Activated CD4-positive, alpha-beta memory T cell treated with anti-CD3 and anti-CD28 coated beads for 36 hours (primary cell): ENCODE results near the gene CELF2. TPM values are rescaled to one million over a fixed set of nuclear protein-coding genes. Genes with fewer than 3 reads are reported as not detected.
A peak's percentile ranks its signal among the peaks of the same experiment; 100 is the strongest.

Source experiments
- CTCF ChIA-PET: fragments of 350-600 bp; sonication (Branson Sonifier 250); formaldehyde crosslinking; loops from one replicate; lab custom pipeline; 2021; ENCODE audit warnings: antibody characterized with exemption, inconsistent platforms; lab: Charles Lee
- POLR2A ChIA-PET: fragments of 350-600 bp; sonication (Branson Sonifier 250); formaldehyde crosslinking; loops from one replicate; lab custom pipeline; 2021; ENCODE audit warnings: antibody characterized with exemption; lab: Charles Lee
- DNase-seq: peaks from one replicate; pipeline ENCODE4 v3.0.0-alpha.2; 2020
- H3K27ac Mint-ChIP-seq: one replicate; pipeline ENCODE4 v1.8.0; 2021; ENCODE audit warnings: mixed read lengths
- H3K27me3 Mint-ChIP-seq: one replicate; pipeline ENCODE4 v1.8.0; 2021; ENCODE audit warnings: mixed read lengths
- H3K36me3 Mint-ChIP-seq: one replicate; pipeline ENCODE4 v1.8.0; 2021; ENCODE audit warnings: mixed read lengths
- H3K4me1 Mint-ChIP-seq: one replicate; pipeline ENCODE4 v1.8.0; 2021; ENCODE audit warnings: low read depth, mixed read lengths
- H3K4me3 Mint-ChIP-seq: one replicate; pipeline ENCODE4 v1.8.0; 2021; ENCODE audit warnings: mild to moderate bottlenecking, mixed read lengths
- H3K9me3 Mint-ChIP-seq: one replicate; pipeline ENCODE4 v1.8.0; 2021; ENCODE audit warnings: mixed read lengths
- intact Hi-C: fragments of 100-400 bp; cut with micrococcal nuclease; formaldehyde crosslinking; loops from one replicate; pipeline ENCODE4 v1.15.1; 2023
- total RNA-seq, 2 experiments: library from RNA; stranded (reverse); gene quantifications; one replicate each; pipeline ENCODE4 v1.2.3, GENCODE V29; 2021

Gene CELF2
- total RNA-seq, 2 experiments from 2014 or later, result 109 to 113 TPM

- no peak overlapping the region for H3K4me3 Mint-ChIP-seq
- H3K27me3 Mint-ChIP-seq, result no peaks in the 10 kb centered on the region
- H3K9me3 Mint-ChIP-seq, result no peaks in the 10 kb centered on the region
- ChIA-PET POLR2A (interaction anchor here (0.6 kb wide), 1 partner anchor 111 kb away, joined by 4 read pairs; no protein-coding TSS in a partner anchor), CTCF (no interaction called here)
- intact Hi-C loops, result no loop called here
- peaks cover 54% of the 10 kb centered on the region for H3K36me3 Mint-ChIP-seq
- no peak for DNase-seq
- peaks cover 33% of the 10 kb centered on the region for H3K4me1 Mint-ChIP-seq
- peak overlapping the region; percentile 63 for H3K27ac Mint-ChIP-seq
Observed at GRCh38 chr10:11328264-11329061, 310.8 kb downstream of the CELF2 start.

- peak overlapping the region; percentile 63 for H3K27ac Mint-ChIP-seq
- H3K4me3 Mint-ChIP-seq, result no peak overlapping the region
- no peaks in the 10 kb centered on the region for H3K9me3 Mint-ChIP-seq
- ChIA-PET CTCF (no interaction called here), POLR2A (interaction anchor here (0.6 kb wide), 1 partner anchor 111 kb away, joined by 4 read pairs; no protein-coding TSS in a partner anchor)
- no peaks in the 10 kb centered on the region for H3K27me3 Mint-ChIP-seq
- intact Hi-C loops, result no loop called here
- peaks cover 31% of the 10 kb centered on the region for H3K4me1 Mint-ChIP-seq
- H3K36me3 Mint-ChIP-seq, result peaks cover 54% of the 10 kb centered on the region
- DNase-seq, result no peak
Observed at GRCh38 chr10:11329062-11329673, 311.5 kb downstream of the CELF2 start.

- Mint-ChIP-seq H3K4me1 (peaks cover 32% of the 10 kb centered on the region), H3K9me3 (no peaks in the 10 kb centered on the region), H3K36me3 (peaks cover 43% of the 10 kb centered on the region), H3K4me3 (no peak overlapping the region), H3K27me3 (no peaks in the 10 kb centered on the region), H3K27ac (peak overlapping the region; percentile 42)
- intact Hi-C loops, result no loop called here
- ChIA-PET POLR2A (no interaction called here), CTCF (no interaction called here)
- no peak for DNase-seq
Observed at GRCh38 chr10:11330383-11331045, 312.8 kb downstream of the CELF2 start.

- ChIA-PET CTCF (no interaction called here), POLR2A (no interaction called here)
- no peak overlapping the region for H3K27ac Mint-ChIP-seq
- H3K9me3 Mint-ChIP-seq, result no peaks in the 10 kb centered on the region
- H3K27me3 Mint-ChIP-seq, result no peaks in the 10 kb centered on the region
- DNase-seq, result no peak
- peaks cover 33% of the 10 kb centered on the region for H3K4me1 Mint-ChIP-seq
- no peak overlapping the region for H3K4me3 Mint-ChIP-seq
- intact Hi-C loops, result no loop called here
- H3K36me3 Mint-ChIP-seq, result peaks cover 39% of the 10 kb centered on the region
Observed at GRCh38 chr10:11331046-11331577, 313.4 kb downstream of the CELF2 start.

GRCh38 chr10:11331726-11332125 is 314.1 kb downstream of the CELF2 start:
- no peaks in the 10 kb centered on the region for H3K9me3 Mint-ChIP-seq
- H3K4me1 Mint-ChIP-seq, result peaks cover 34% of the 10 kb centered on the region
- peak overlapping the region; percentile 49 for H3K27ac Mint-ChIP-seq
- H3K36me3 Mint-ChIP-seq, result peaks cover 39% of the 10 kb centered on the region
- H3K4me3 Mint-ChIP-seq, result no peak overlapping the region
- POLR2A ChIA-PET, result no interaction called here
- no peak for DNase-seq
- no peaks in the 10 kb centered on the region for H3K27me3 Mint-ChIP-seq
- intact Hi-C loops, result no loop called here
- CTCF ChIA-PET, result no interaction called here

GRCh38 chr10:11332846-11333245 is 315.2 kb downstream of the CELF2 start:
- Mint-ChIP-seq H3K4me3 (no peak overlapping the region), H3K36me3 (peaks cover 33% of the 10 kb centered on the region), H3K27ac (peak overlapping the region; percentile 61), H3K27me3 (no peaks in the 10 kb centered on the region), H3K9me3 (no peaks in the 10 kb centered on the region), H3K4me1 (peaks cover 38% of the 10 kb centered on the region)
- DNase-seq, result no peak
- POLR2A ChIA-PET, result no interaction called here
- intact Hi-C loops, result no loop called here
- CTCF ChIA-PET, result no interaction called here

GRCh38 chr10:11334436-11334835 is 316.8 kb downstream of the CELF2 start:
- peak overlapping the region; percentile 47 for H3K27ac Mint-ChIP-seq
- ChIA-PET CTCF (no interaction called here), POLR2A (interaction anchor here (0.5 kb wide), 1 partner anchor 310 kb away, joined by 3 read pairs; no protein-coding TSS in a partner anchor)
- H3K4me3 Mint-ChIP-seq, result no peak overlapping the region
- no peaks in the 10 kb centered on the region for H3K27me3 Mint-ChIP-seq
- intact Hi-C loops, result no loop called here
- H3K36me3 Mint-ChIP-seq, result peaks cover 29% of the 10 kb centered on the region
- H3K4me1 Mint-ChIP-seq, result peaks cover 34% of the 10 kb centered on the region
- no peaks in the 10 kb centered on the region for H3K9me3 Mint-ChIP-seq
- no peak for DNase-seq

- DNase-seq, result no peak
- intact Hi-C loops, result no loop called here
- Mint-ChIP-seq H3K27ac (peak overlapping the region; percentile 15), H3K9me3 (no peaks in the 10 kb centered on the region), H3K4me1 (peaks cover 29% of the 10 kb centered on the region), H3K27me3 (no peaks in the 10 kb centered on the region), H3K36me3 (peaks cover 24% of the 10 kb centered on the region), H3K4me3 (no peak overlapping the region)
- CTCF ChIA-PET, result no interaction called here
- POLR2A ChIA-PET, result no interaction called here
Observed at GRCh38 chr10:11335167-11335652, 317.5 kb downstream of the CELF2 start.

- Mint-ChIP-seq H3K27me3 (no peaks in the 10 kb centered on the region), H3K36me3 (peaks cover 21% of the 10 kb centered on the region), H3K9me3 (no peaks in the 10 kb centered on the region), H3K4me1 (peaks cover 27% of the 10 kb centered on the region), H3K4me3 (no peak overlapping the region), H3K27ac (no peak overlapping the region)
- intact Hi-C loops, result no loop called here
- DNase-seq, result no peak
- CTCF ChIA-PET, result no interaction called here
- POLR2A ChIA-PET, result no interaction called here
Observed at GRCh38 chr10:11335881-11336430, 318.3 kb downstream of the CELF2 start.

GRCh38 chr10:11336722-11337162 is 319.1 kb downstream of the CELF2 start:
- DNase-seq, result no peak
- H3K27me3 Mint-ChIP-seq, result no peaks in the 10 kb centered on the region
- ChIA-PET POLR2A (no interaction called here), CTCF (no interaction called here)
- no peak overlapping the region for H3K27ac Mint-ChIP-seq
- H3K4me1 Mint-ChIP-seq, result peaks cover 23% of the 10 kb centered on the region
- intact Hi-C loops, result no loop called here
- H3K36me3 Mint-ChIP-seq, result peaks cover 18% of the 10 kb centered on the region
- H3K9me3 Mint-ChIP-seq, result no peaks in the 10 kb centered on the region
- no peak overlapping the region for H3K4me3 Mint-ChIP-seq

GRCh38 chr10:11337516-11337915 is 319.8 kb downstream of the CELF2 start:
- intact Hi-C loops, result no loop called here
- Mint-ChIP-seq H3K9me3 (no peaks in the 10 kb centered on the region), H3K4me1 (peaks cover 21% of the 10 kb centered on the region), H3K36me3 (peaks cover 12% of the 10 kb centered on the region), H3K27me3 (no peaks in the 10 kb centered on the region), H3K4me3 (no peak overlapping the region), H3K27ac (no peak overlapping the region)
- peak; percentile 40 for DNase-seq
- ChIA-PET CTCF (no interaction called here), POLR2A (interaction anchor here (0.7 kb wide), 1 partner anchor 27 kb away, joined by 3 read pairs; no protein-coding TSS in a partner anchor)
